NCI-H510A treated with DMSO at 0.1 percent for 48 hours (cell line): ENCODE results near the gene PLXND1.

Source experiments
- DNase-seq: peaks from one replicate; lab custom pipeline; 2025; lab: John Stamatoyannopoulos, UW

PLXND1 gene

GRCh38 chr3:129628169-129628522 lies 21.7 kb upstream of the PLXND1 start:
- DNase-seq: no peak

GRCh38 chr3:129627350-129628168 lies 21.1 kb upstream of the PLXND1 start:
- DNase-seq: peak; percentile 92

- peak; percentile 91 for DNase-seq
Observed at GRCh38 chr3:129626744-129627349, 20.4 kb upstream of the PLXND1 start.

GRCh38 chr3:129625072-129625874 lies 18.8 kb upstream of the PLXND1 start:
- DNase-seq: no peak

- DNase-seq: no peak
Observed at GRCh38 chr3:129624347-129625071, 18.0 kb upstream of the PLXND1 start.

GRCh38 chr3:129623447-129624118 lies 17.1 kb upstream of the PLXND1 start:
- no peak for DNase-seq

- DNase-seq: no peak
Observed at GRCh38 chr3:129622933-129623332, 16.5 kb upstream of the PLXND1 start.

GRCh38 chr3:129622226-129622874 lies 15.9 kb upstream of the PLXND1 start:
- DNase-seq: no peak

- no peak for DNase-seq
Observed at GRCh38 chr3:129621626-129622225, 15.2 kb upstream of the PLXND1 start.

- DNase-seq: no peak
Observed at GRCh38 chr3:129620828-129621559, 14.5 kb upstream of the PLXND1 start.

- no peak for DNase-seq
Observed at GRCh38 chr3:129619726-129620162, 13.3 kb upstream of the PLXND1 start.

- DNase-seq: no peak
Observed at GRCh38 chr3:129618901-129619671, 12.6 kb upstream of the PLXND1 start.

GRCh38 chr3:129618186-129618820 lies 11.8 kb upstream of the PLXND1 start:
- no peak for DNase-seq

GRCh38 chr3:129617381-129618185 lies 11.1 kb upstream of the PLXND1 start:
- DNase-seq: no peak

GRCh38 chr3:129616713-129617112 lies 10.2 kb upstream of the PLXND1 start:
- no peak for DNase-seq

GRCh38 chr3:129616291-129616690 lies 9.8 kb upstream of the PLXND1 start:
- no peak for DNase-seq

GRCh38 chr3:129615751-129616281 lies 9.3 kb upstream of the PLXND1 start:
- no peak for DNase-seq
